ENCODE measurements around the gene C11orf24. TPM values are rescaled to one million over a fixed set of nuclear protein-coding genes. Genes with fewer than 3 reads are reported as not detected.
A peak's percentile ranks its signal among the peaks of the same experiment; 100 is the strongest.

The C11orf24 gene
- total and polyA plus RNA-seq, 9 of the 15 experiments (the other 6 are each of a cell fraction or from before 2014, with no cell fraction given): 2.0 to 65.2 (median 32.5) TPM

GRCh38 chr11:68295940-68296339 lies 24.2 kb upstream of the C11orf24 start:
- H3K4me3 ChIP-seq: no peak overlapping the region
- no peak overlapping the region for H3K27ac ChIP-seq (ENCODE audit: extremely low read depth, low read depth, low read length)
- no peaks in the 10 kb centered on the region for H3K79me2 ChIP-seq (ENCODE audit: control insufficient read depth, insufficient read depth, low read length)
- no peaks in the 10 kb centered on the region for H3K27me3 ChIP-seq (ENCODE audit: control insufficient read depth in 2 of 2, insufficient read depth in 2 of 2, low read length in 2 of 2)
- H4K20me1 ChIP-seq (replicated peaks; ENCODE audit: control insufficient read depth, insufficient read depth, low read length): no peaks in the 10 kb centered on the region
- intact Hi-C loops (cut with micrococcal nuclease): loop anchor here (5.0 kb wide), 2 partner anchors 151 to 289 kb away; no protein-coding TSS in a partner anchor
- FAIRE-seq: no peak
- no peaks in the 10 kb centered on the region for H3K36me3 ChIP-seq (ENCODE audit: control insufficient read depth, insufficient read depth, low read length)
- peaks cover 0 to 27% of the 10 kb centered on the region in 2 experiments; a peak in 3 of 5 replicates for H3K4me1 ChIP-seq (replicated peaks in 1 of 2; ENCODE audit: control insufficient read depth in 2 of 2, insufficient read depth in 2 of 2, low read length in 2 of 2)
- H3K9ac ChIP-seq (ENCODE audit: insufficient read depth in 1 of 2, low read depth in 2 of 2, low read length in 2 of 2): peak overlapping the region in 1 of 2 experiments; percentile 78; a peak in 2 of 4 replicates
- in situ Hi-C loops (cut with MboI): loop anchor here (5.0 kb wide), 1 partner anchor 39 kb away; no protein-coding TSS in a partner anchor
- no peaks in the 10 kb centered on the region for H3K9me1 ChIP-seq (ENCODE audit: control insufficient read depth, insufficient read depth, low read length)
- TF ChIP-seq RBBP5 (IDR thresholded peaks at IDR 0.05; ENCODE audit: borderline replicate concordance, insufficient read depth, low read length, poor library complexity, severe bottlenecking): no peak
- TF ChIP-seq, protein P1, sequence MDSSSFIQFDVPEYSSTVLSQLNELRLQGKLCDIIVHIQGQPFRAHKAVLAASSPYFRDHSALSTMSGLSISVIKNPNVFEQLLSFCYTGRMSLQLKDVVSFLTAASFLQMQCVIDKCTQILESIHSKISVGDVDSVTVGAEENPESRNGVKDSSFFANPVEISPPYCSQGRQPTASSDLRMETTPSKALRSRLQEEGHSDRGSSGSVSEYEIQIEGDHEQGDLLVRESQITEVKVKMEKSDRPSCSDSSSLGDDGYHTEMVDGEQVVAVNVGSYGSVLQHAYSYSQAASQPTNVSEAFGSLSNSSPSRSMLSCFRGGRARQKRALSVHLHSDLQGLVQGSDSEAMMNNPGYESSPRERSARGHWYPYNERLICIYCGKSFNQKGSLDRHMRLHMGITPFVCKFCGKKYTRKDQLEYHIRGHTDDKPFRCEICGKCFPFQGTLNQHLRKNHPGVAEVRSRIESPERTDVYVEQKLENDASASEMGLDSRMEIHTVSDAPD (CRISPR knock-in tag; IDR thresholded peaks at IDR 0.05): no peak
- TF ChIP-seq BRF1 (IDR thresholded peaks at IDR 0.05; ENCODE audit: borderline replicate concordance, extremely low read depth, insufficient read length): no peak
- no peak for TF ChIP-seq DDX20 (tag; IDR thresholded peaks at IDR 0.05; ENCODE audit: low read depth)
- TF ChIP-seq MXI1 (IDR thresholded peaks at IDR 0.05; ENCODE audit: low read depth, low read length): no peak
- TF ChIP-seq CEBPB (tag; IDR thresholded peaks at IDR 0.05): no peak
- TF ChIP-seq SLC30A9 (CRISPR knock-in tag; IDR thresholded peaks at IDR 0.05): no peak
- no peak for TF ChIP-seq ZBTB7A (IDR thresholded peaks at IDR 0.05; ENCODE audit: borderline replicate concordance, control insufficient read depth, low read depth, low read length)
- TF ChIP-seq SPI1 (IDR thresholded peaks at IDR 0.05; ENCODE audit: borderline replicate concordance, low read depth, low read length): 0 out of 2 replicates have a peak, but pooled peaks have one; percentile 1
- no peaks in the 10 kb centered on the region for H3K9me3 ChIP-seq (replicated peaks; ENCODE audit: control insufficient read depth, insufficient read depth, low read depth, low read length)
- ChIA-PET POLR2A (interaction anchor here (0.6 to 3.3 kb wide), 6 partner anchors 12 to 339 kb away, joined by 3 to 25 read pairs (median 7); partner anchors contain the start of gene C11orf24), CTCF (ENCODE audit: low intra/inter-chr PET ratio) (no interaction called here)
- no peak for DNase-seq (ENCODE audit: extremely low read depth in 1 of 4, low spot score in 3 of 4)
- WGBS (ENCODE audit: insufficient coverage, low coverage, missing lambda C conversion rate): 52% methylated on average over 5 of the region's 5 CpGs
- H3K4me2 ChIP-seq (ENCODE audit: insufficient read depth, low read length): no peak overlapping the region
- no TSS peak for BruUV-seq (replicated peaks)
- ATAC-seq: no peak
- H2AFZ ChIP-seq (ENCODE audit: low read depth, low read length): no peak overlapping the region
